Urothelium cell line (cell line): ENCODE measurements around the gene MIB2.
"Not testable (repeated sequence)": the region's sequence is repeated elsewhere in the genome, so short reads cannot be mapped to it uniquely, and the experiment has no call there.

Source experiments
- DNase-seq: peaks from one replicate; pipeline ENCODE4 v3.0.0; 2011; ENCODE audit warnings: low spot score, mixed read lengths
- FAIRE-seq: peaks from 2 replicates; lab custom pipeline; 2011; peaks lifted over from hg19 to GRCh38; lab: Jason Lieb, UNC

The MIB2 gene

GRCh38 chr1:1626207-1627141 lies 11.2 kb downstream of the MIB2 start:
- FAIRE-seq (no peak), DNase-seq (no peak)

GRCh38 chr1:1627261-1627828 lies 12.0 kb downstream of the MIB2 start:
- no peak for FAIRE-seq

GRCh38 chr1:1627829-1628753 lies 12.8 kb downstream of the MIB2 start:
- DNase-seq (no peak), FAIRE-seq (no peak)

More at GRCh38 chr1:1627261-1627828, 12.0 kb downstream of the MIB2 start:
- no peak for DNase-seq

GRCh38 chr1:1628754-1629429 lies 13.6 kb downstream of the MIB2 start:
- FAIRE-seq (no peak), DNase-seq (no peak)

GRCh38 chr1:1629430-1630190 lies 14.3 kb downstream of the MIB2 start:
- no peak for FAIRE-seq
- no peak for DNase-seq

- FAIRE-seq: no peak
- no peak for DNase-seq
Measured at GRCh38 chr1:1630191-1630964, 15.1 kb downstream of the MIB2 start.

GRCh38 chr1:1630965-1631781 lies 15.9 kb downstream of the MIB2 start:
- FAIRE-seq: no peak
- no peak for DNase-seq

GRCh38 chr1:1631782-1632420 lies 16.6 kb downstream of the MIB2 start, which contains the start of gene MMP23B:
Gene MMP23B (plus strand): TSS chr1:1632173. CDS start chr1:1632219, 46 bp downstream.
- FAIRE-seq: no peak
- DNase-seq: no peak

GRCh38 chr1:1633409-1633808 lies 18.1 kb downstream of the MIB2 start:
- DNase-seq, FAIRE-seq: not testable (repeated sequence)

GRCh38 chr1:1634613-1635012 lies 19.3 kb downstream of the MIB2 start:
- DNase-seq, FAIRE-seq: not testable (repeated sequence)

GRCh38 chr1:1636621-1637478 lies 21.6 kb downstream of the MIB2 start:
- not testable (repeated sequence) for DNase-seq, FAIRE-seq

- DNase-seq, FAIRE-seq: not testable (repeated sequence)
Measured at GRCh38 chr1:1637479-1637875, 22.2 kb downstream of the MIB2 start.

- not testable (repeated sequence) for DNase-seq, FAIRE-seq
Measured at GRCh38 chr1:1638528-1638927, 23.2 kb downstream of the MIB2 start.

- DNase-seq, FAIRE-seq: not testable (repeated sequence)
Measured at GRCh38 chr1:1639368-1639767, 24.1 kb downstream of the MIB2 start.

- DNase-seq, FAIRE-seq: not testable (repeated sequence)
Measured at GRCh38 chr1:1640081-1640480, 24.8 kb downstream of the MIB2 start.

GRCh38 chr1:1640711-1641461 lies 25.6 kb downstream of the MIB2 start:
- not testable (repeated sequence) for DNase-seq, FAIRE-seq
